ENCODE data around the gene SGMS1. TPM values are rescaled to one million over a fixed set of nuclear protein-coding genes. Genes with fewer than 3 reads are reported as not detected.

SGMS1 gene
- polyA plus RNA-seq, 1 of the 3 experiments (the other 2 are of a cell fraction), result 6.3 TPM

GRCh38 chr10:50512743-50513416 is 110.9 kb downstream of the SGMS1 start:
- Histone ChIP-seq H3K4me2 (no peak overlapping the region), H4K20me1 (ENCODE audit: insufficient read depth) (no peaks in the 10 kb centered on the region), H3K4me1 (ENCODE audit: control insufficient read depth in 1 of 2, insufficient read depth in 2 of 2, low read depth in 1 of 2, low read length in 1 of 2) (peaks cover 2 to 4% of the 10 kb centered on the region in 2 experiments; a peak in 1 of 4 replicates), H3K36me3 (replicated peaks in 1 of 2; ENCODE audit: control insufficient read depth in 1 of 2, insufficient read depth in 2 of 2, low read length in 1 of 2) (no peaks in the 10 kb centered on the region), H3K9ac (no peak overlapping the region), H2AFZ (ENCODE audit: low read depth) (no peak overlapping the region), H3K9me3 (no peaks in the 10 kb centered on the region), H3K27me3 (ENCODE audit: insufficient read depth) (no peaks in the 10 kb centered on the region), H3F3A (replicated peaks; ENCODE audit: insufficient read depth) (peaks cover 3% of the 10 kb centered on the region), H3K79me2 (ENCODE audit: insufficient read depth) (no peaks in the 10 kb centered on the region; the same call in none of the 2 replicates), H3K4me3 (ENCODE audit: low read depth in 2 of 2, low read length in 1 of 2) (no peak overlapping the region), H3K27ac (ENCODE audit: low read depth in 2 of 2, low read length in 1 of 2) (no peak overlapping the region), H3K9me2 (no peaks in the 10 kb centered on the region)
- 100% methylated on average over 3 of the region's 3 CpGs for WGBS (ENCODE audit: low lambda C conversion rate)
- no peak for DNase-seq
- ChIA-PET POLR2A (no interaction called here), CTCF (no interaction called here)
- TF ChIP-seq, protein P1, sequence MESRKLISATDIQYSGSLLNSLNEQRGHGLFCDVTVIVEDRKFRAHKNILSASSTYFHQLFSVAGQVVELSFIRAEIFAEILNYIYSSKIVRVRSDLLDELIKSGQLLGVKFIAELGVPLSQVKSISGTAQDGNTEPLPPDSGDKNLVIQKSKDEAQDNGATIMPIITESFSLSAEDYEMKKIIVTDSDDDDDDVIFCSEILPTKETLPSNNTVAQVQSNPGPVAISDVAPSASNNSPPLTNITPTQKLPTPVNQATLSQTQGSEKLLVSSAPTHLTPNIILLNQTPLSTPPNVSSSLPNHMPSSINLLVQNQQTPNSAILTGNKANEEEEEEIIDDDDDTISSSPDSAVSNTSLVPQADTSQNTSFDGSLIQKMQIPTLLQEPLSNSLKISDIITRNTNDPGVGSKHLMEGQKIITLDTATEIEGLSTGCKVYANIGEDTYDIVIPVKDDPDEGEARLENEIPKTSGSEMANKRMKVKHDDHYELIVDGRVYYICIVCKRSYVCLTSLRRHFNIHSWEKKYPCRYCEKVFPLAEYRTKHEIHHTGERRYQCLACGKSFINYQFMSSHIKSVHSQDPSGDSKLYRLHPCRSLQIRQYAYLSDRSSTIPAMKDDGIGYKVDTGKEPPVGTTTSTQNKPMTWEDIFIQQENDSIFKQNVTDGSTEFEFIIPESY (IDR thresholded peaks at IDR 0.05; ENCODE audit: borderline replicate concordance, low read depth), result no peak
- TF ChIP-seq POLR2AphosphoS5 (IDR thresholded peaks at IDR 0.05; ENCODE audit: low read depth, low read length), result no peak
- no peak for TF ChIP-seq SIN3A (IDR thresholded peaks at IDR 0.05; ENCODE audit: borderline replicate concordance, low read depth, low read length)
- TF ChIP-seq GABPA (IDR thresholded peaks at IDR 0.05; ENCODE audit: low read depth), result no peak
- no peak for TF ChIP-seq YY1 (IDR thresholded peaks at IDR 0.05; ENCODE audit: low read depth)
- TF ChIP-seq ELF1 (IDR thresholded peaks at IDR 0.05), result no peak
- no peak for TF ChIP-seq PBX3 (IDR thresholded peaks at IDR 0.05)
- TF ChIP-seq EZH2phosphoT487 (IDR thresholded peaks at IDR 0.05; ENCODE audit: borderline replicate concordance, low read depth), result no peak
- no peak for TF ChIP-seq CHD2 (IDR thresholded peaks at IDR 0.05; ENCODE audit: low read length, partially characterized antibody)
- TF ChIP-seq NFIC (IDR thresholded peaks at IDR 0.05; ENCODE audit: borderline replicate concordance), result no peak
- TF ChIP-seq GATA2 (CRISPR knock-in tag; IDR thresholded peaks at IDR 0.05), result no peak
- TF ChIP-seq MAX (IDR thresholded peaks at IDR 0.05; ENCODE audit: low read depth), result no peak
- TF ChIP-seq RCOR1 (IDR thresholded peaks at IDR 0.05; ENCODE audit: low read length), result no peak
- no peak for TF ChIP-seq MEF2A (IDR thresholded peaks at IDR 0.05; ENCODE audit: borderline replicate concordance, low read depth)
- no peak for TF ChIP-seq REST (IDR thresholded peaks at IDR 0.05; ENCODE audit: low read depth, low read length)
- no peak for TF ChIP-seq IRF3 (IDR thresholded peaks at IDR 0.05; ENCODE audit: low read depth, low read length)
